SK-N-SH treated with all-trans-retinoic acid at 6 μM for 48 hours (cell line): ENCODE results near the gene BRD2.
A peak's percentile ranks its signal among the peaks of the same experiment; 100 is the strongest.

Experiments used
- ATAC-seq: fragments of 200-7000 bp; cut with Tn5 transposase; 3 replicates; pipeline ENCODE4 v1.9.1; 2020; ENCODE audit warnings: mild to moderate bottlenecking, moderate library complexity
- BACH2 ChIP-seq: fragments of 250-450 bp; sonication (Bioruptor Pico); IDR thresholded peaks from 2 replicates; pipeline ENCODE4 v1.9.0; 2021; ENCODE audit warnings: mild to moderate bottlenecking, borderline replicate concordance
- CREB5 ChIP-seq: fragments of 250-450 bp; sonication (Bioruptor Pico); IDR thresholded peaks from 2 replicates; pipeline ENCODE4 v1.5.1; 2020; ENCODE audit warnings: low read depth, mild to moderate bottlenecking, moderate library complexity
- CSDC2 ChIP-seq: fragments of 250-450 bp; sonication (Bioruptor Pico); IDR thresholded peaks from 2 replicates; pipeline ENCODE4 v1.5.0; 2020; ENCODE audit warnings: mild to moderate bottlenecking, moderate library complexity
- ESRRG ChIP-seq: fragments of 250-450 bp; sonication (Bioruptor Pico); IDR thresholded peaks from 2 replicates; pipeline ENCODE4 v1.6.1; 2021; ENCODE audit warnings: mild to moderate bottlenecking
- ISL1 ChIP-seq: fragments of 250-450 bp; sonication (Bioruptor Pico); IDR thresholded peaks from 2 replicates; pipeline ENCODE4 v2.1.2; 2022; ENCODE audit warnings: mild to moderate bottlenecking, moderate library complexity
- OSR1 ChIP-seq: fragments of 250-450 bp; sonication (Bioruptor Pico); IDR thresholded peaks from 2 replicates; pipeline ENCODE4 v1.8.0; 2022; ENCODE audit warnings: moderate library complexity, mild to moderate bottlenecking, inconsistent platforms
- PPARA ChIP-seq: fragments of 250-450 bp; sonication (Bioruptor Pico); IDR thresholded peaks from 2 replicates; pipeline ENCODE4 v1.5.0; 2020; ENCODE audit warnings: mild to moderate bottlenecking, borderline replicate concordance
- RARB ChIP-seq: fragments of 250-450 bp; sonication (Bioruptor Pico); IDR thresholded peaks from 2 replicates; pipeline ENCODE4 v1.8.0; 2021; ENCODE audit warnings: mild to moderate bottlenecking, moderate library complexity
- SNAI2 ChIP-seq: fragments of 250-450 bp; sonication (Bioruptor Pico); IDR thresholded peaks from 2 replicates; pipeline ENCODE4 v1.5.0; 2020; ENCODE audit warnings: mild to moderate bottlenecking, moderate library complexity
- TOX ChIP-seq: fragments of 250-450 bp; sonication (Bioruptor Pico); IDR thresholded peaks from 2 replicates; pipeline ENCODE4 v1.8.0; 2021; ENCODE audit warnings: mild to moderate bottlenecking, moderate library complexity, borderline replicate concordance
- ZC3H10 ChIP-seq: fragments of 250-450 bp; sonication (Bioruptor Pico); IDR thresholded peaks from 2 replicates; pipeline ENCODE4 v1.5.1; 2021; ENCODE audit warnings: mild to moderate bottlenecking, moderate library complexity
- ZFP30 ChIP-seq: fragments of 450-650 bp; formaldehyde crosslinking; IDR thresholded peaks from 2 replicates; pipeline ENCODE4 v1.5.0; 2022; ENCODE audit warnings: mild to moderate bottlenecking, moderate library complexity
- ZNF70 ChIP-seq: fragments of 450-650 bp; formaldehyde crosslinking; IDR thresholded peaks from 2 replicates; pipeline ENCODE4 v1.5.0; 2020; ENCODE audit warnings: mild to moderate bottlenecking, moderate library complexity
- ZNF8 ChIP-seq: fragments of 450-650 bp; formaldehyde crosslinking; IDR thresholded peaks from 2 replicates; pipeline ENCODE4 v1.5.0; 2020; ENCODE audit warnings: mild to moderate bottlenecking, moderate library complexity
- TF ChIP-seq, protein P1 (sequence below): fragments of 250-450 bp; sonication (Bioruptor Pico); IDR thresholded peaks from 2 replicates; pipeline ENCODE4 v1.8.0; 2020; ENCODE audit warnings: mild to moderate bottlenecking, moderate library complexity, borderline replicate concordance
- TF ChIP-seq, protein P2 (sequence below): fragments of 250-450 bp; sonication (Bioruptor Pico); IDR thresholded peaks from 2 replicates; pipeline ENCODE4 v1.8.0; 2021; ENCODE audit warnings: low read depth, mild to moderate bottlenecking, moderate library complexity, borderline replicate concordance
- TF ChIP-seq, protein P3 (sequence below): fragments of 250-450 bp; sonication (Bioruptor Pico); IDR thresholded peaks from 2 replicates; pipeline ENCODE4 v1.5.1; 2021; ENCODE audit warnings: mild to moderate bottlenecking, moderate library complexity
- TF ChIP-seq, protein P4 (sequence below): fragments of 250-450 bp; sonication (Bioruptor Pico); IDR thresholded peaks from 2 replicates; pipeline ENCODE4 v1.5.0; 2020; ENCODE audit warnings: mild to moderate bottlenecking, moderate library complexity

BRD2 gene

GRCh38 chr6:32969685-32970412 lies 1.5 kb downstream of the BRD2 start:
- ATAC-seq, result peak; percentile 3
- TF ChIP-seq RARB (CRISPR knock-in tag), result 0 out of 2 replicates have a peak, but pooled peaks have one; percentile 16
- peak; percentile 63; the same call in 1 of the 2 replicates for TF ChIP-seq ZC3H10 (CRISPR knock-in tag)
- TF ChIP-seq ZNF70, result no peak
- TF ChIP-seq BACH2 (CRISPR knock-in tag), result no peak

- TF ChIP-seq ESRRG, result 0 out of 2 replicates have a peak, but pooled peaks have one; percentile 14
- TF ChIP-seq OSR1 (CRISPR knock-in tag), result no peak
- TF ChIP-seq CSDC2 (CRISPR knock-in tag), result no peak
- TF ChIP-seq, protein P1, sequence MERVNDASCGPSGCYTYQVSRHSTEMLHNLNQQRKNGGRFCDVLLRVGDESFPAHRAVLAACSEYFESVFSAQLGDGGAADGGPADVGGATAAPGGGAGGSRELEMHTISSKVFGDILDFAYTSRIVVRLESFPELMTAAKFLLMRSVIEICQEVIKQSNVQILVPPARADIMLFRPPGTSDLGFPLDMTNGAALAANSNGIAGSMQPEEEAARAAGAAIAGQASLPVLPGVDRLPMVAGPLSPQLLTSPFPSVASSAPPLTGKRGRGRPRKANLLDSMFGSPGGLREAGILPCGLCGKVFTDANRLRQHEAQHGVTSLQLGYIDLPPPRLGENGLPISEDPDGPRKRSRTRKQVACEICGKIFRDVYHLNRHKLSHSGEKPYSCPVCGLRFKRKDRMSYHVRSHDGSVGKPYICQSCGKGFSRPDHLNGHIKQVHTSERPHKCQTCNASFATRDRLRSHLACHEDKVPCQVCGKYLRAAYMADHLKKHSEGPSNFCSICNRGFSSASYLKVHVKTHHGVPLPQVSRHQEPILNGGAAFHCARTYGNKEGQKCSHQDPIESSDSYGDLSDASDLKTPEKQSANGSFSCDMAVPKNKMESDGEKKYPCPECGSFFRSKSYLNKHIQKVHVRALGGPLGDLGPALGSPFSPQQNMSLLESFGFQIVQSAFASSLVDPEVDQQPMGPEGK (CRISPR knock-in tag), result peak; percentile 70; the same call in 1 of the 2 replicates
- no peak for TF ChIP-seq SNAI2 (CRISPR knock-in tag)
- peak; percentile 12 for ATAC-seq
These were observed 2.2 kb downstream of the BRD2 start for GRCh38 chr6:32970413-32971241.

DNA sequence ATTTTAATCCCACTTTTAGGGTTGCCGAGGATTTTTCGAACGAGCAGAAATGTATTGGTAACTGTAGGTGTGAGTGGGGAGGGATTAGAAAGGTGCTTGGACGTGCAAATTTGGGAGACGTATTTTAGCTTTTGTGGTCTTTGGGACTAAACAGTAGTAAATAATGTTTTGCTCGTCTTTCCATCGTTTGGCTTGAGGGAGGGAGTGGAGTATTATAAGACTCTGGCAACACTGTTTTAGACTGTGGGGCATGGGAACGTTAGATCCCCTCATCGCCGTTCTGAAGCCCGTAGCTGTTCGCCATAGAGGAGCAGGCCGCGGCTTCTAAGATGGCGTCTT lies 2.8 kb downstream of the BRD2 start:
- ATAC-seq, result no peak
- TF ChIP-seq CREB5 (CRISPR knock-in tag) (no peak), PPARA (CRISPR knock-in tag) (no peak), ISL1 (no peak), OSR1 (CRISPR knock-in tag) (no peak), TOX (CRISPR knock-in tag) (no peak)
- TF ChIP-seq, protein P2, sequence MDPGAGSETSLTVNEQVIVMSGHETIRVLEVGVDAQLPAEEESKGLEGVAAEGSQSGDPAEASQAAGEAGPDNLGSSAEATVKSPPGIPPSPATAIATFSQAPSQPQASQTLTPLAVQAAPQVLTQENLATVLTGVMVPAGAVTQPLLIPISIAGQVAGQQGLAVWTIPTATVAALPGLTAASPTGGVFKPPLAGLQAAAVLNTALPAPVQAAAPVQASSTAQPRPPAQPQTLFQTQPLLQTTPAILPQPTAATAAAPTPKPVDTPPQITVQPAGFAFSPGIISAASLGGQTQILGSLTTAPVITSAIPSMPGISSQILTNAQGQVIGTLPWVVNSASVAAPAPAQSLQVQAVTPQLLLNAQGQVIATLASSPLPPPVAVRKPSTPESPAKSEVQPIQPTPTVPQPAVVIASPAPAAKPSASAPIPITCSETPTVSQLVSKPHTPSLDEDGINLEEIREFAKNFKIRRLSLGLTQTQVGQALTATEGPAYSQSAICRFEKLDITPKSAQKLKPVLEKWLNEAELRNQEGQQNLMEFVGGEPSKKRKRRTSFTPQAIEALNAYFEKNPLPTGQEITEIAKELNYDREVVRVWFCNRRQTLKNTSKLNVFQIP (CRISPR knock-in tag), result no peak
- TF ChIP-seq, protein P3, sequence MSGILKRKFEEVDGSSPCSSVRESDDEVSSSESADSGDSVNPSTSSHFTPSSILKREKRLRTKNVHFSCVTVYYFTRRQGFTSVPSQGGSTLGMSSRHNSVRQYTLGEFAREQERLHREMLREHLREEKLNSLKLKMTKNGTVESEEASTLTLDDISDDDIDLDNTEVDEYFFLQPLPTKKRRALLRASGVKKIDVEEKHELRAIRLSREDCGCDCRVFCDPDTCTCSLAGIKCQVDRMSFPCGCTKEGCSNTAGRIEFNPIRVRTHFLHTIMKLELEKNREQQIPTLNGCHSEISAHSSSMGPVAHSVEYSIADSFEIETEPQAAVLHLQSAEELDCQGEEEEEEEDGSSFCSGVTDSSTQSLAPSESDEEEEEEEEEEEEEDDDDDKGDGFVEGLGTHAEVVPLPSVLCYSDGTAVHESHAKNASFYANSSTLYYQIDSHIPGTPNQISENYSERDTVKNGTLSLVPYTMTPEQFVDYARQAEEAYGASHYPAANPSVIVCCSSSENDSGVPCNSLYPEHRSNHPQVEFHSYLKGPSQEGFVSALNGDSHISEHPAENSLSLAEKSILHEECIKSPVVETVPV (CRISPR knock-in tag), result 0 out of 2 replicates have a peak, but pooled peaks have one; percentile 14

DNA sequence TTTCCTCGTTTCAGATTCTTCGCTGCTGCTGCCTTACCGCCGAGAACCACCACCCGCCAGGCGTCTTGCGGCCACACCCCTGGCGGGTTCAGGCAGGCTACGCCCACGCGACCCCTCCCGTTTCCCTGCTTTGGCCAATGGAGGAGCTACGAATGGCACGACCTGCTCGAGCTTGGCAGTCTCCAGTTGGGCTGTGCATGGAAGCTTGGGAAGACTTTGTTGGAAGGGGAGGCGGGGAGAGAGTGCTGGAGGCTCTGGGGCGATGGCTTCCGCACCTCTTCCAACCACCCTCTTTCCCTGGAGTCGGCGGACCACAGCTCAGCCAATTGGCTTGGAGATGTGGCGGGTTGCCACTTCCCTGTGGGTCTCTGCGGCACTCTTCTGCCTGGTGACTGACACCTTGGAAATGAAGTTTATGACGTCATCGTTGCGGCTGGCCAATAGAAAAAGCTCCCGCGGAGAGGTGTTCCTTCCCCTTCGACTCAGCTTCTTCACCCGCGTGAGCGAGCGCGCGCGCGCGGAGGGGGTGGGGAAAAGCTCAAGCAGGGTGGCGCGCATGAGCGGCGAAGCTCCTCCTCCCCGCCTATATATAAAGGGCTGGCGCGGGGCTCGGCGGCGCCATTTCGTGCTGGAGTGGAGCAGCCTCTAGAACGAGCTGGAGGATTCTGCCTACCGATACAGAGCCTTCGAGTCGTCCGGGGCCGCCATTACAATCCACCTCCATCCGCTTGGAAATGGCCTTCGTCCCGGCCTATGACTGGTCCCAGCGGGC lies 3.4 kb downstream of the BRD2 start:
- ATAC-seq, result peak; percentile 71
- peak; percentile 63 for TF ChIP-seq ZC3H10 (CRISPR knock-in tag)
- TF ChIP-seq, protein P4, sequence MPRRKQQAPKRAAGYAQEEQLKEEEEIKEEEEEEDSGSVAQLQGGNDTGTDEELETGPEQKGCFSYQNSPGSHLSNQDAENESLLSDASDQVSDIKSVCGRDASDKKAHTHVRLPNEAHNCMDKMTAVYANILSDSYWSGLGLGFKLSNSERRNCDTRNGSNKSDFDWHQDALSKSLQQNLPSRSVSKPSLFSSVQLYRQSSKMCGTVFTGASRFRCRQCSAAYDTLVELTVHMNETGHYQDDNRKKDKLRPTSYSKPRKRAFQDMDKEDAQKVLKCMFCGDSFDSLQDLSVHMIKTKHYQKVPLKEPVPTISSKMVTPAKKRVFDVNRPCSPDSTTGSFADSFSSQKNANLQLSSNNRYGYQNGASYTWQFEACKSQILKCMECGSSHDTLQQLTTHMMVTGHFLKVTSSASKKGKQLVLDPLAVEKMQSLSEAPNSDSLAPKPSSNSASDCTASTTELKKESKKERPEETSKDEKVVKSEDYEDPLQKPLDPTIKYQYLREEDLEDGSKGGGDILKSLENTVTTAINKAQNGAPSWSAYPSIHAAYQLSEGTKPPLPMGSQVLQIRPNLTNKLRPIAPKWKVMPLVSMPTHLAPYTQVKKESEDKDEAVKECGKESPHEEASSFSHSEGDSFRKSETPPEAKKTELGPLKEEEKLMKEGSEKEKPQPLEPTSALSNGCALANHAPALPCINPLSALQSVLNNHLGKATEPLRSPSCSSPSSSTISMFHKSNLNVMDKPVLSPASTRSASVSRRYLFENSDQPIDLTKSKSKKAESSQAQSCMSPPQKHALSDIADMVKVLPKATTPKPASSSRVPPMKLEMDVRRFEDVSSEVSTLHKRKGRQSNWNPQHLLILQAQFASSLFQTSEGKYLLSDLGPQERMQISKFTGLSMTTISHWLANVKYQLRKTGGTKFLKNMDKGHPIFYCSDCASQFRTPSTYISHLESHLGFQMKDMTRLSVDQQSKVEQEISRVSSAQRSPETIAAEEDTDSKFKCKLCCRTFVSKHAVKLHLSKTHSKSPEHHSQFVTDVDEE (CRISPR knock-in tag), result peak; percentile 75
- TF ChIP-seq PPARA (CRISPR knock-in tag), result peak; percentile 98; the same call in 1 of the 2 replicates
- TF ChIP-seq OSR1 (CRISPR knock-in tag), result no peak
- TF ChIP-seq, protein P2 (CRISPR knock-in tag), result peak; percentile 53; the same call in 1 of the 2 replicates
- TF ChIP-seq ESRRG, result peak; percentile 7; the same call in 1 of the 2 replicates
- TF ChIP-seq, protein P3 (CRISPR knock-in tag), result 0 out of 2 replicates have a peak, but pooled peaks have one; percentile 41
- peak; percentile 76 for TF ChIP-seq ZFP30 (CRISPR knock-in tag)
- no peak for TF ChIP-seq ZNF8 (CRISPR knock-in tag)
- peak; percentile 60; the same call in 1 of the 2 replicates for TF ChIP-seq TOX (CRISPR knock-in tag)
- TF ChIP-seq CSDC2 (CRISPR knock-in tag), result peak; percentile 95
- TF ChIP-seq BACH2 (CRISPR knock-in tag), result peak; percentile 96
